Cerebellar cortex (tissue), 1 donor: ENCODE data around the gene RPS27L.

Experiments used
- DNase-seq: peaks from one replicate; pipeline ENCODE4 v3.0.0-alpha.2; 2015; ENCODE audit warnings: low spot score

Gene RPS27L

GRCh38 chr15:63157118-63157843, at the start of gene RPS27L:
TSS of gene RPS27L (minus strand) at chr15:63157477. CDS start at chr15:63157405, 72 bp downstream.
- peak; percentile 94 for DNase-seq

DNA sequence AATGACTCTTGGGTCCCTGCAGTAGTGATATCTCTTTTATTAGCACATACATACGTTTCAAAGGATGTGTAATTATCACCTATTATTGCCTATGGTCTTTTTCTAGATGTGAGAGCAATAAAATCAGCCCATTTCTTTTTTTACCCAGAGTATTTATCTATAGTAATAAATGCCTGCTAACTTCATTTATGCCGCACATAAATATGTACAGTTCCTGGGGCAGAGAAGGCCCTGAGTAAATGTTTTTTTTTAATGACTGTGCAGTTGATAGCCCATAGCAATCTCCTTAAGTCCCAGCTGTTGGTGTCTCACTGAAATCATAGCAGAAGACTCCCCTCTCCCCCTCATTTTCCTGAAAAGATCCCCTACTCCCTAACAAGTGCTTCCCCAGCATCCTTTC, 48.8 kb upstream of the RPS27L start:
- DNase-seq = no peak

DNA sequence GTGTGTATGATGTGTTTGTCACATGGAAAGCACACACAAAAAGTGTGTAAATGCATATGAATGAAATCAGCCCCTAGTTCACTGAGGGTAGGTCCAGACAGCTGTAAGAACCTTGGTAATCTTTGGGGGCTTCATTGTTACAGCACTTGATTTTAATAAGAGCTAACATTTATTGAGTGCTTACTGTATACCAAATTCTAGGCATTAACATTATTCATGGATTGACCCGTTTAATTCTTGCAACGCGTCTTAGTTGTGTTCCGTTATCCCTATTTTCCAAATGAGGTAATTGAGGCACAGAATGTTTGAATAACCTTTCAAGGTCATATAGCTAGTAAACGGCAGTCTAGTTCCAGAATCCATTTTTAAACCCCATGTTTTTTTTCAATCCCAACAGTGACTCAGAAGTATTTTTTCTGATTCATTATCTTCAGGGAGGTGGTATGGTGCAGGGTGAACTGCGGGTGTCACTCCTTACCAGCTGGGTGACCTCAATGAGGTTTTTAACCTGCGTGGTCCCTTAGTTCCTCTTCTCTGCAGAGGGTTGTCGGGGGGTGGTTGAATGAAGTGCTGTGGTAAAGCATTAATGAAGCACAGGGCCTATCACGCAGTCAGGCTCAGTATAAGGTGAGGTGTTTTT, 46.3 kb upstream of the RPS27L start:
- no peak for DNase-seq

DNA sequence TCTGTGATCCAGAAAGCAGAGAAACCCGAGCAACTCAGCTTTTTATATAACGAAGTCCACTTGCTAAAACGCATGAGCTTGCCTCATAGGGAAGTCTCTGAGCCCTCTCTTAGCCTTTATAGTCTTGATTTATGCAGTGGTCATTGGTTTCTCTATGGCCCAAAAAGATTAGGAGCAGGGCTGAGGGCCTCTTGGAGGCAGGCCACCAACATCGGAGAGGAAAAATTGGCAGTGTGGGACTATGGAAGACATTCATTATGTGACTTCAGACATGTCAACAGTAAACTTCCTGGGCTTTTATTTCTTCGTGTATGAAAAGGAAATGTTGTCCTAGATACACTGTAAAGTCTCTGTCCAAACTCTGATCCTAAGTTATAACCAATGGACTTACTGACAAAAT, 45.6 kb upstream of the RPS27L start:
- no peak for DNase-seq

GRCh38 chr15:63200464-63201249, 43.4 kb upstream of the RPS27L start:
- DNase-seq = no peak

DNA sequence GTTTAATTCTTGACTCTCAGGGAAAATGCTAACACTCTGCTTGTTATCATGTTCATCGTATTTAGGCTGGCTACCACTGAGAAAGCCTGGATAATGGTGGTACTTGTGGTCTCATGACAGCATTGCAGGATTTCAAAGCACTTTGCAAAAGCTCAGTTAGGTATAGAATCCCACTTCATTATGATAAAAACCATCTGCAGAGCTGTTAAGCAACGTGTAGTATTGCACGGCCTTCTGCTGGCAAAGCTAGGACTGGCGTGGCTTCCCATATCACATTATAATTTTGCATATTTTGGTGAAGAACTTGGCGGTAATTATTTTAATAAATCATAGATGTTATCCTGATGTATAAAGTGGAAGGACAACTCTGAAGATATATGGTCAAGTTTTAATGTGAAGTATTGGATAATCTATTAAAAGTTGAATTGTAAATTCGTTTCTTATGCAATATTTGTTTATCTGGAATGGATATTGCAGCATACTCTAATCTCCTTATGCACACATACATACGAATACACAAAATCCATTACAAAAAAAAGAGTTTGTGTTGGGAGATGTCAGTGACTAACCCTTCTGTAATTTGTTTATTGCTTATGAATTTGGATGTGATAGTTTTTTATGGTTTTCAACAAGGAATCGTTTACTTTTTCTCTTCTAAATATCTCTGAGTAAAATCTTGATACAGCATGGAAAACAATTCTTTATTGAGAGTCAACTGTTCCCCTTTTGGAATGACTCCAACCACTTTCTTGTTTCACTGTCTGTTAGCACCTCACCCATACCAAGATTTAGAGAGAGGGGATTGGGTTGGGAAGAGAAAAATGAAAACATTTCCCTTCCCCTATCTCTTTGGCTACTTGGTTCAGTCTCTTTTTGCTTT, 41.3 kb upstream of the RPS27L start:
- DNase-seq = no peak

GRCh38 chr15:63197626-63198025, 40.3 kb upstream of the RPS27L start:
- DNase-seq = no peak

GRCh38 chr15:63196842-63197241, 39.6 kb upstream of the RPS27L start:
- DNase-seq = no peak

DNA sequence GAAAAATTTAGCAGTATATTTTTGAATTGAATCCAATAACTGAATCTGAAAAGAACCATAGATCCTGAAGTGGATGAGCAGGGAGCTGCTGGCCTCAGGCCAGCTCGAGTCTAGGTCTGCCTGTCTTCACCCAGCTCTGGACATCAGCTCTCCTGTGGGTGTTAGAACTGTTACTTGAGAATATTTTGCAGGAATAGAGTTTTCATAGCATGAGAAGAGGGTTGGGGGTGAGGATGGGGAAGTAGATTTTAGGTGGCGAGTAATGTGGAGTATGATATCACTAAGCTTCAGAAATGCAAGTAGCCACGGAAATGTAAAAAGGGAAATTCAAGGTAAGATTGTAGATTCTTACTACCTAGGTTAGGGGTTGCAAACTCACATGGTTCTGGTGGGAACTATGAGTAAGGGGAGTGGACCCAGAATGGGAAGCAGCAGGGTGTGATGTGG, 38.3 kb upstream of the RPS27L start:
- DNase-seq = no peak

DNA sequence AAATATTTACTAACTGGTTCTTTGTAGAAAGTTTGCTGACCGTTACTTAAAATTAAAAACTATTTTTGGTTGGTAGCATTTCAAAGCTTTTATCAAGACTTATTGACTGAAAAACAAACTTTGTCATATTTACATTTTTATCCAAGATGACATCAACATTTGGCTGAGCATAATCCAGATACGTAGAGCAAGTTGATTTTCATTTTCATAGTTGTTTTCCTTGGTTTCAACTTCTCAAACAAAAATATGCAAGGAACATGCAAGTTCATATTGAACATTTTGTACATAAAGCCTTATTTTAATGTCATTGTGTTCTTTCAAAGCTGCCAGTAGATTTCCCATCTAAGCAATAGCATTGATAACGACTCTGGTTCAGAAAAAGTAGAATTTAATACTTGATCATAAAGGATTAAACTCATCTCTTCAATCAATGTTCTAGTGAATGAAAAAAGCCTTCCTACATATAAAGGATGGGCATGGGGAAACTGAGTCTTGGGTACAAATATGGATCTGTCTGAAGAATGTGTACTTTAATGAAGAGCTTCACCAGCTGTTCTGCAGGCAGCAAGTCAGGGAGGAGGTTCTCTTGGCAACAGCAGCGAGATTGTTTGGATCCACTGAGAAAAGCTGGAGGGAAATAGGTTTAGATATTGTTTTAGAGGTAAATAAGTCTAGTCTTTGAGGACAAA, 37.7 kb upstream of the RPS27L start:
- DNase-seq = no peak

GRCh38 chr15:63194302-63194701, 37.0 kb upstream of the RPS27L start:
- DNase-seq = no peak

GRCh38 chr15:63192619-63193206, 35.4 kb upstream of the RPS27L start:
- DNase-seq = no peak

GRCh38 chr15:63191895-63192618, 34.8 kb upstream of the RPS27L start:
- no peak for DNase-seq

DNA sequence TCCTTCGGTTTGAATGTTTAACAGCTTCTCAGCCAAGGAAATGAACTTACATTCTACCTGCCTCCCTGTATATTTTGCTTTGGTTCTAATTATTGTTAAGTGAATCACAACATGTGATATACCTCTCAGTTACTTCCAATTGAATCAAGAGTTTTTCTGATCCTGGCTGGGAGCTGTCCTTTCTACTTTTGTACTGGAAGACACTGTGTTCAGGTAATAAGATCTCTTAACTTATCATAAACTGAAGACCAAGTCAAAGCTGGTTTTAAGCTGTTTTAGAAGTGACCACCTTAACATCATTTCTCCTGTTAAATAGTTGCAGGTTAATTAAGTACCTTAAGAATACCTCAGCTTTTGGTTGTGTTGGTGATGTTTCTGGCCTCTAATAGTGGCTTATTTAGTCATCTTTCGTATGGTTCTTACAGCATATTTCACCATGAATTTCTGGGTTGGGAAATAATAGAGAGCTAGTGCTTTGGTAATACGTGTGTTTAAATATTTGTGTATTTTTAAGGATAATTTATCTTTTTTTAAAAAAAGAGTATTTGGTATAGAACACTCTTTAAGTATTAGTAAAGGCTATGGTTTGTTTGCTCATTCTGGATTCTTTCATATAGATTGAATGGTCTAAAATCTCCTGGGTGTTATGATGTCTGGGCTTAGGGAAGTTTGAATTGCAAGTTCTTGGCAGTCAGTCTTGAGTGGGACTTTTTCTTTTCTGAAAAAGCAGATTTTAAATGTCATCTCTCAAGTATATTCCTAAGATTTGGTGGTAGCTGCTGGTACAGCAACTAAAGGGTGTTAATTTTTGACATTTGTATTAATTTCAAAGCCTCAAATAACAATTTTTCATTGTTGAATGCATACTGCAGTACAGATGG, 33.7 kb upstream of the RPS27L start:
- DNase-seq = no peak

DNA sequence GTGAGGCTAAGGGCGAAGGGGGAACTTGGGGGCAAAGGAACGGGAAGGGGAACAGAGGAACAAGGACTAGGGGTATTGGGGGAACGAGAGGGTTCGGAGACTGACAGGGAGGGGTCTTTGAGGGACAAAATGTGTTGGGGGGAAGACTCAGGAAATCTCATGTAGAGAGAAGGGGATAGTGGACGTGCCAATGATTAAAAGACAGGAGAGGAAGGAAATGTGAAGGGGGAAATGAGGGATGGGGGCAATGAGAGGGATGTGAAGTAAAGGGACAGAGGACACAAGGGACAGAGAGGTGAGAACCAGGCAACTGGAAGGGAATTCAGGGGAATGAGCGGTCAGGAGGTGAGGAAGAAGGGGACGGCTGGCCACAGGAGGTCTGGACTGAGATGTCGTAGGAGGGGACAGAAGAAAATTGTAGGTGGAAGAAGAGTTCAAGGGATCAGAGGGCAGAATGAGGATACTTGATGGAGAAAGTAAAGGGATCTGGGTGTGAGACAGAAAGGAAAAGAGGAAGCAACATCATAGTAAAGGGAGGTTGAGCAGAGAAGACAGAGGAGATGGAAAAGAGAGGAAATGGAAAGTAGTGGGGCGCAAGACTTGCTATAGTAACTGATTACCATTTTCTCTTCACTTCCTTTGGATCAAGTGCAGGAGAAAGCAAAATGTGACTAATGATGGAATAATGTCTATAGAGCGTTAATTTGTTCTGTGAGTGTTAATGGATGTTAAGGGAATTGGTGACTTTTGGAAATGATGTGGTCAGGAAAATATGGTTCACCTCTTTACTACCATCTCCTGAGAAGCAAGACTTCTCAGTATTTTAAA, 32.9 kb upstream of the RPS27L start:
- peak; percentile 31 for DNase-seq

- DNase-seq = peak; percentile 96
Measured at GRCh38 chr15:63188926-63189871, 31.9 kb upstream of the RPS27L start, which contains the start of gene RAB8B. TSS of gene RAB8B (plus strand) at chr15:63189606. CDS start at chr15:63189625, 19 bp downstream.
